H1 (cell line): ENCODE data around the gene ETFB. TPM values are rescaled to one million over a fixed set of nuclear protein-coding genes. Genes with fewer than 3 reads are reported as not detected.
A peak's percentile ranks its signal among the peaks of the same experiment; 100 is the strongest.

ENCODE experiments used
- CTCF ChIA-PET: fragments of 300-600 bp; sonication (Branson Sonifier 250); formaldehyde crosslinking; loops from one replicate; lab custom pipeline; 2021; ENCODE audit not compliant: partially characterized antibody; lab: Charles Lee
- POLR2A ChIA-PET: fragments of 300-600 bp; sonication (Branson Sonifier 250); formaldehyde crosslinking; loops from one replicate; lab custom pipeline; 2021; ENCODE audit warnings: inconsistent platforms; ENCODE audit not compliant: partially characterized antibody; lab: Charles Lee
- DNase-seq, 2 experiments: peaks; one replicate each; pipeline versions ENCODE4 v3.0.0 to v3.0.0-alpha.2; 2010 to 2022; ENCODE audit warnings: low spot score in 2 of 2, low read depth in 1 of 2, mixed read lengths in 1 of 2
- FAIRE-seq: peaks from 2 replicates; lab custom pipeline; 2011; peaks lifted over from hg19 to GRCh38; lab: Jason Lieb, UNC
- H2AFZ ChIP-seq: 2 replicates; pipeline ENCODE4 v1.8.1; 2012; ENCODE audit warnings: low read length, inconsistent platforms
- H2AK5ac ChIP-seq: 2 replicates; pipeline ENCODE4 v1.6.1; 2013; ENCODE audit warnings: low read depth, low read length
- H2BK120ac ChIP-seq: replicated peaks from 2 replicates; pipeline ENCODE3; 2013; ENCODE audit warnings: low read depth, low read length, inconsistent platforms
- H2BK12ac ChIP-seq: 2 replicates; pipeline ENCODE4 v1.6.1; 2013; ENCODE audit warnings: low read depth, low read length
- H2BK15ac ChIP-seq: 2 replicates; pipeline ENCODE4 v1.6.1; 2013; ENCODE audit warnings: low read length
- H2BK20ac ChIP-seq: 2 replicates; pipeline ENCODE4 v1.6.1; 2013; ENCODE audit warnings: low read length
- H2BK5ac ChIP-seq: 2 replicates; pipeline ENCODE4 v1.6.1; 2013; ENCODE audit warnings: low read depth, low read length
- H3K14ac ChIP-seq: 2 replicates; pipeline ENCODE4 v1.6.1; 2013; ENCODE audit warnings: inconsistent platforms; ENCODE audit not compliant: insufficient read length
- H3K18ac ChIP-seq: 2 replicates; pipeline ENCODE4 v1.6.1; 2013; ENCODE audit warnings: low read length; ENCODE audit errors: extremely low read depth
- H3K23ac ChIP-seq: 2 replicates; pipeline ENCODE4 v1.6.1; 2013; ENCODE audit warnings: inconsistent platforms; ENCODE audit not compliant: insufficient read length
- H3K23me2 ChIP-seq: 2 replicates; pipeline ENCODE4 v1.6.1; 2013; ENCODE audit warnings: low read depth, low read length
- H3K27ac ChIP-seq: 2 replicates; pipeline ENCODE4 v1.6.1; 2011; ENCODE audit warnings: low read depth, low read length, inconsistent platforms
- H3K27me3 ChIP-seq, 4 experiments: replicated peaks in 1 of 4; 1 replicate in 1 of 4; 2 replicates in 3 of 4; pipeline versions ENCODE4 v1.6.1 to v1.8.1; 2011 to 2013; ENCODE audit warnings: low read length in 3 of 4, mild to moderate bottlenecking in 3 of 4, inconsistent platforms in 2 of 4, mixed read lengths in 2 of 4, moderate library complexity in 1 of 4; ENCODE audit not compliant: control insufficient read depth in 3 of 4, insufficient read depth in 3 of 4; ENCODE audit errors: extremely low read depth in 1 of 4
- H3K36me3 ChIP-seq, 4 experiments: 2 replicates each; pipeline versions ENCODE4 v1.6.1 to v1.8.1; 2011 to 2013; ENCODE audit warnings: mild to moderate bottlenecking in 4 of 4, low read length in 3 of 4, moderate library complexity in 2 of 4, control low read depth in 1 of 4, inconsistent platforms in 1 of 4; ENCODE audit not compliant: insufficient read depth in 4 of 4, control insufficient read depth in 2 of 4
- H3K4ac ChIP-seq: replicated peaks from 2 replicates; pipeline ENCODE3; 2013; ENCODE audit warnings: low read length, low read depth, mixed read lengths, inconsistent platforms; ENCODE audit not compliant: insufficient read length
- H3K4me1 ChIP-seq, 4 experiments: replicated peaks in 1 of 4; 1 replicate in 1 of 4; 2 replicates in 3 of 4; pipeline versions ENCODE4 v1.6.1 to v1.8.1; 2011 to 2013; ENCODE audit warnings: low read length in 3 of 4, inconsistent platforms in 2 of 4, mixed read lengths in 1 of 4; ENCODE audit not compliant: insufficient read depth in 4 of 4, control insufficient read depth in 3 of 4
- H3K4me2 ChIP-seq, 2 experiments: 2 replicates each; pipeline versions ENCODE4 v1.6.1 to v1.8.1; 2011 to 2013; ENCODE audit warnings: low read depth in 2 of 2, low read length in 2 of 2, control low read depth in 1 of 2, inconsistent platforms in 1 of 2, mild to moderate bottlenecking in 1 of 2; ENCODE audit not compliant: insufficient read depth in 1 of 2
- H3K4me3 ChIP-seq, 4 experiments: fragments of 200-600, 300-600 bp in 1 of 4; sonication (generic), shearing (Covaris generic), sonication (Bioruptor Twin) in 1 of 4; 2 replicates each; pipeline versions ENCODE4 v1.5.1 to v1.8.1; 2011 to 2016; ENCODE audit warnings: low read length in 4 of 4, low read depth in 3 of 4, control low read depth in 2 of 4, inconsistent platforms in 2 of 4, mild to moderate bottlenecking in 2 of 4, mixed read lengths in 1 of 4, moderate library complexity in 1 of 4; ENCODE audit not compliant: insufficient read depth in 2 of 4; ENCODE audit errors: extremely low read depth in 1 of 4
- H3K56ac ChIP-seq: replicated peaks from 2 replicates; pipeline ENCODE3; 2013; ENCODE audit warnings: low read depth, mild to moderate bottlenecking, mixed read lengths, low read length, inconsistent platforms; ENCODE audit not compliant: insufficient read length
- H3K79me1 ChIP-seq: 2 replicates; pipeline ENCODE4 v1.6.1; 2013; ENCODE audit warnings: low read depth, low read length, control low read depth
- H3K79me2 ChIP-seq, 2 experiments: 2 replicates each; pipeline versions ENCODE4 v1.6.1 to v1.8.1; 2012 to 2013; ENCODE audit warnings: low read length in 2 of 2, mild to moderate bottlenecking in 2 of 2, inconsistent platforms in 1 of 2; ENCODE audit not compliant: insufficient read depth in 2 of 2, control insufficient read depth in 1 of 2
- H3K9ac ChIP-seq, 4 experiments: replicated peaks in 1 of 4; 1 replicate in 1 of 4; 2 replicates in 3 of 4; pipeline versions ENCODE4 v1.6.1 to v1.8.1; 2011 to 2013; ENCODE audit warnings: low read depth in 3 of 4, low read length in 3 of 4, control low read depth in 2 of 4, mild to moderate bottlenecking in 2 of 4, moderate library complexity in 2 of 4, inconsistent platforms in 1 of 4; ENCODE audit errors: extremely low read depth in 1 of 4
- H3K9me3 ChIP-seq, 2 experiments: 2 replicates each; pipeline versions ENCODE4 v1.6.1 to v1.8.1; 2012 to 2013; ENCODE audit warnings: mild to moderate bottlenecking in 2 of 2, moderate library complexity in 2 of 2, control low read depth in 1 of 2, inconsistent platforms in 1 of 2, low read depth in 1 of 2, low read length in 1 of 2, mixed read lengths in 1 of 2; ENCODE audit not compliant: insufficient read depth in 2 of 2
- H4K20me1 ChIP-seq, 2 experiments: replicated peaks in 1 of 2; 2 replicates each; pipeline versions ENCODE3 to v1.8.1; 2011 to 2013; ENCODE audit warnings: inconsistent platforms in 2 of 2, low read length in 2 of 2, mild to moderate bottlenecking in 1 of 2; ENCODE audit not compliant: insufficient read depth in 2 of 2, control insufficient read depth in 1 of 2
- H4K5ac ChIP-seq: 2 replicates; pipeline ENCODE4 v1.6.1; 2013; ENCODE audit warnings: low read length, low read depth, mixed read lengths, inconsistent platforms; ENCODE audit not compliant: insufficient read length
- H4K8ac ChIP-seq: 2 replicates; pipeline ENCODE4 v1.8.0; 2013; ENCODE audit warnings: mild to moderate bottlenecking, moderate library complexity, low read length, inconsistent platforms; ENCODE audit not compliant: insufficient read depth; ENCODE audit errors: extremely low read depth
- H4K91ac ChIP-seq: replicated peaks from 2 replicates; pipeline ENCODE3; 2013; ENCODE audit warnings: low read length, mixed read lengths, inconsistent platforms; ENCODE audit not compliant: insufficient read length
- CTBP2 ChIP-seq: IDR thresholded peaks from 2 replicates; pipeline ENCODE4 v1.7.0; 2011; ENCODE audit warnings: borderline replicate concordance, mild to moderate bottlenecking, moderate library complexity, mixed read lengths, low read length; ENCODE audit not compliant: insufficient read depth, insufficient read length
- EZH2 ChIP-seq: fragments of 200-600 bp; sonication (generic); IDR thresholded peaks from 2 replicates; pipeline ENCODE4 v1.7.1; 2012; ENCODE audit warnings: low read depth, mild to moderate bottlenecking, moderate library complexity, low read length, inconsistent platforms; ENCODE audit not compliant: severe bottlenecking
- FOSL1 ChIP-seq: IDR thresholded peaks from 2 replicates; pipeline ENCODE4 v1.6.1; 2011; ENCODE audit warnings: mild to moderate bottlenecking, low read depth, low read length, moderate library complexity; ENCODE audit not compliant: insufficient read depth
- KDM1A ChIP-seq: fragments of 200-600, 300-600 bp; sonication (generic); IDR thresholded peaks from 2 replicates; pipeline ENCODE4 v1.7.1; 2016; ENCODE audit warnings: mild to moderate bottlenecking, low read length, borderline replicate concordance
- MAFK ChIP-seq: IDR thresholded peaks from 2 replicates; pipeline ENCODE4 v1.6.1; 2012; ENCODE audit warnings: low read depth, mild to moderate bottlenecking, improper control_type of control experiment, low read length
- NANOG ChIP-seq: IDR thresholded peaks from 2 replicates; pipeline ENCODE4 v1.6.1; 2011; ENCODE audit warnings: low read length, low read depth, mild to moderate bottlenecking, inconsistent platforms; ENCODE audit not compliant: insufficient read depth, poor library complexity, severe bottlenecking
- POLR2A ChIP-seq, 2 experiments: IDR thresholded peaks; 1 replicate in 1 of 2; 2 replicates in 1 of 2; pipeline ENCODE4 v1.6.1; 2011; ENCODE audit warnings: low read depth in 2 of 2, low read length in 2 of 2, mild to moderate bottlenecking in 2 of 2; ENCODE audit errors: control extremely low read depth in 1 of 2
- POLR2AphosphoS5 ChIP-seq: IDR thresholded peaks from 2 replicates; pipeline ENCODE4 v1.6.1; 2011; ENCODE audit warnings: low read depth, low read length
- POU5F1 ChIP-seq: IDR thresholded peaks from 2 replicates; pipeline ENCODE4 v1.6.1; 2011; ENCODE audit warnings: low read depth, mild to moderate bottlenecking, low read length, moderate library complexity
- SIN3A ChIP-seq, 2 experiments: IDR thresholded peaks in 1 of 2; conservative IDR thresholded peaks in 1 of 2; 2 replicates each; pipeline ENCODE4 v1.6.1; 2011 to 2012; ENCODE audit warnings: low read length in 2 of 2, improper control_type of control experiment in 1 of 2, low read depth in 1 of 2, mild to moderate bottlenecking in 1 of 2
- SP4 ChIP-seq: IDR thresholded peaks from 2 replicates; pipeline ENCODE4 v1.6.1; 2012; ENCODE audit warnings: low read length, inconsistent platforms
- TCF12 ChIP-seq: IDR thresholded peaks from 2 replicates; pipeline ENCODE4 v1.6.1; 2011; ENCODE audit warnings: low read depth, mild to moderate bottlenecking, low read length
- ZNF274 ChIP-seq: IDR thresholded peaks from 2 replicates; pipeline ENCODE4 v1.7.0; 2012; ENCODE audit warnings: low read length, borderline replicate concordance; ENCODE audit errors: extremely low read depth
- WGBS, 2 experiments: shearing (Covaris generic) in 1 of 2; methylation state at CpG; one replicate each; pipeline versions ENCODE4 v1.1.6 to v1.1.7; 2013 to 2015; ENCODE audit warnings: low lambda C conversion rate in 2 of 2, mixed read lengths in 2 of 2, inconsistent platforms in 1 of 2, low coverage in 1 of 2, missing lambda C conversion rate in 1 of 2; ENCODE audit not compliant: insufficient replicate concordance in 2 of 2, insufficient coverage in 1 of 2, insufficient read length in 1 of 2; ENCODE audit errors: extremely low coverage in 1 of 2, missing lambda C conversion rate in 1 of 2; 5-methylcytosine and 5-hydroxymethylcytosine counted together
- polyA plus RNA-seq, 7 experiments: library from polyadenylated mRNA; depleted of rRNA in 3 of 7; stranded (reverse) in 5 of 7; unstranded in 2 of 7; fragments of >200 nt in 5 of 7; fragments of 200-250 nt in 2 of 7; gene quantifications; 1 replicate in 5 of 7; 2 replicates in 1 of 7; 4 replicates in 1 of 7; pipeline versions ENCODE4 v1.2.1 to v1.2.3, GENCODE V29; 2011 to 2013; ENCODE audit warnings: missing spikeins in 2 of 7, mixed read lengths in 2 of 7
- total RNA-seq: library from RNA; stranded (reverse); fragmentation: NEBNext Ultra II Directional; extraction: Animal tissue kit (Norgen Biotek cat#: 25700); gene quantifications from 2 replicates; pipeline ENCODE4 v1.2.1, GENCODE V29; 2021

The ETFB gene
- total and polyA plus RNA-seq, 2 of the 8 experiments (the other 6 are each of a cell fraction or from before 2014, with no cell fraction given) = 40.0 to 66.5 TPM

GRCh38 chr19:51391073-51391611, 25.0 kb upstream of the ETFB start:
- Histone ChIP-seq H2AK5ac (peak overlapping the region; percentile 65; the same call in 1 of the 2 replicates), H3K4me1 (peaks cover 0 to 7% (median under 1%) of the 10 kb centered on the region in 4 experiments; a peak in 4 of 7 replicates), H3K4me3 (peak overlapping the region in 1 of 4 experiments; percentile 31; a peak in 1 of 8 replicates), H4K5ac (no peak overlapping the region), H3K36me3 (no peaks in the 10 kb centered on the region; a peak in 1 of 8 replicates), H3K79me2 (peaks cover 0 to 5% of the 10 kb centered on the region in 2 experiments; a peak in 2 of 4 replicates), H3K14ac (no peak overlapping the region), H3K56ac (no peak overlapping the region), H2BK20ac (peak overlapping the region; percentile 93; the same call in 1 of the 2 replicates), H3K23me2 (peaks cover 9% of the 10 kb centered on the region), H3K9me3 (no peaks in the 10 kb centered on the region), H2BK15ac (no peak overlapping the region), H3K9ac (no peak overlapping the region), H3K79me1 (no peaks in the 10 kb centered on the region), H3K27ac (no peak overlapping the region), H2BK5ac (no peak overlapping the region; the same call in 1 of the 2 replicates), H2BK12ac (peak overlapping the region; percentile 12; the same call in 1 of the 2 replicates), H4K8ac (no peak overlapping the region; the same call in 1 of the 2 replicates), H3K23ac (no peak overlapping the region), H3K4me2 (peak overlapping the region in 1 of 2 experiments; percentile 47; a peak in 1 of 4 replicates), H3K27me3 (no peaks in the 10 kb centered on the region), H2AFZ (no peak overlapping the region), H3K4ac (peak overlapping the region; percentile 97), H2BK120ac (peak overlapping the region; percentile 7), H4K91ac (peak overlapping the region; percentile 14), H4K20me1 (no peaks in the 10 kb centered on the region), H3K18ac (peak overlapping the region; percentile 32; the same call in 1 of the 2 replicates)
- ChIA-PET POLR2A (interaction anchor here (0.7 to 1.2 kb wide), 14 partner anchors 10 to 82 kb away, joined by 3 to 6 read pairs (median 3); partner anchors contain the start of gene NKG7), CTCF (interaction anchor here (0.8 to 1.0 kb wide), 2 partner anchors 19 to 48 kb away, joined by 3 to 6 read pairs; no protein-coding TSS in a partner anchor)
- DNase-seq (no peak), FAIRE-seq (no peak)
- WGBS, 2 experiments = 75% methylated on average over 8 of the region's 8 CpGs; no CpG with 5 or more reads in 1 of the 2 experiments
- TF ChIP-seq TCF12 (no peak), NANOG (no peak), SP4 (no peak), POLR2A (IDR thresholded peaks at IDR 0.05; ENCODE audit: control extremely low read depth in 1 of 2, low read depth in 2 of 2, low read length in 2 of 2) (no peak), SIN3A (conservative IDR thresholded peaks at IDR 0.05 in 1 of 2, IDR thresholded peaks at IDR 0.05 in 1 of 2; ENCODE audit: low read depth in 1 of 2, low read length in 2 of 2) (no peak), EZH2 (no peak), POLR2AphosphoS5 (no peak), FOSL1 (no peak), CTBP2 (no peak), MAFK (no peak), POU5F1 (no peak), KDM1A (no peak), ZNF274 (no peak)
